HepG2 (cell line): ENCODE measurements around the gene ALOXE3.

ENCODE experiments used
- CTCF ChIP-seq: sonication (generic); formaldehyde crosslinking; IDR thresholded peaks from 2 replicates; pipeline ENCODE4 v1.5.0; 2020; ENCODE audit warnings: mild to moderate bottlenecking, missing genetic modification reagents, moderate library complexity
- FOXA1 ChIP-seq, 2 experiments: fragments of 450-650 bp in 1 of 2; sonication (generic) in 1 of 2; formaldehyde crosslinking in 1 of 2; IDR thresholded peaks; 2 replicates each; pipeline versions ENCODE4 v1.4.0 to v1.6.1; 2016 to 2020; ENCODE audit warnings: missing genetic modification reagents in 1 of 2
- FOXM1 ChIP-seq: sonication (generic); formaldehyde crosslinking; IDR thresholded peaks from 2 replicates; pipeline ENCODE4 v1.5.0; 2020; ENCODE audit warnings: missing genetic modification reagents
- GATAD2A ChIP-seq: IDR thresholded peaks from 2 replicates; pipeline ENCODE4 v1.6.1; 2016
- ZNF24 ChIP-seq: fragments of 450-650 bp; IDR thresholded peaks from 2 replicates; pipeline ENCODE4 v1.6.1; 2017; ENCODE audit warnings: antibody characterized with exemption, mild to moderate bottlenecking
- ZNF331 ChIP-seq: sonication (generic); formaldehyde crosslinking; IDR thresholded peaks from 2 replicates; pipeline ENCODE4 v1.4.0; 2020; ENCODE audit warnings: missing genetic modification reagents

- TF ChIP-seq GATAD2A (CRISPR knock-in tag) = no peak
- no peak for TF ChIP-seq FOXM1 (CRISPR knock-in tag)
- TF ChIP-seq ZNF24 = no peak
- TF ChIP-seq ZNF331 = no peak
- no peak for TF ChIP-seq FOXA1 (IDR thresholded peaks at IDR 0.05)
- TF ChIP-seq FOXA1 (CRISPR knock-in tag; IDR thresholded peaks at IDR 0.05) = no peak
- no peak for TF ChIP-seq CTCF (CRISPR knock-in tag)
Observed at GRCh38 chr17:8162233-8162996, 44.1 kb upstream of the ALOXE3 start, which contains the start of gene VAMP2.
